NCI-H2196 (cell line): ENCODE results near the gene MYL6.
A peak's percentile ranks its signal among the peaks of the same experiment; 100 is the strongest.
"Not testable (repeated sequence)": the region's sequence is repeated elsewhere in the genome, so short reads cannot be mapped to it uniquely, and the experiment has no call there.

Experiments
- DNase-seq: peaks from one replicate; lab custom pipeline; 2025; ENCODE audit not compliant: unreplicated experiment; lab: John Stamatoyannopoulos, UW

The MYL6 gene

GRCh38 chr12:56189099-56189917, 31.1 kb downstream of the MYL6 start, which contains the start of gene SMARCC2:
SMARCC2 (minus strand) TSS chr12:56189483; CDS start chr12:56189461, 22 bp downstream.
- peak; percentile 92 for DNase-seq

GRCh38 chr12:56189918-56190694, 31.9 kb downstream of the MYL6 start:
- peak; percentile 86 for DNase-seq

GRCh38 chr12:56190695-56191155, 32.6 kb downstream of the MYL6 start:
- DNase-seq: no peak

- no peak for DNase-seq
These were observed 34.4 kb downstream of the MYL6 start for GRCh38 chr12:56192582-56192981.

- peak; percentile 92 for DNase-seq
These were observed 34.9 kb downstream of the MYL6 start for GRCh38 chr12:56193025-56193578.

GRCh38 chr12:56196818-56197550, 38.8 kb downstream of the MYL6 start:
- not testable (repeated sequence) for DNase-seq

- no peak for DNase-seq
These were observed 39.9 kb downstream of the MYL6 start for GRCh38 chr12:56197921-56198635.

GRCh38 chr12:56198836-56199235, 40.7 kb downstream of the MYL6 start:
- no peak for DNase-seq

GRCh38 chr12:56202366-56202765, 44.2 kb downstream of the MYL6 start:
- DNase-seq: no peak

- no peak for DNase-seq
These were observed 44.7 kb downstream of the MYL6 start for GRCh38 chr12:56202838-56203237.

GRCh38 chr12:56204275-56204674, 46.1 kb downstream of the MYL6 start:
- no peak for DNase-seq

GRCh38 chr12:56205445-56205844, 47.3 kb downstream of the MYL6 start:
- no peak for DNase-seq

- peak; percentile 38 for DNase-seq
These were observed 48.5 kb downstream of the MYL6 start for GRCh38 chr12:56206452-56207166.

GRCh38 chr12:56208006-56208405, 49.8 kb downstream of the MYL6 start:
- no peak for DNase-seq
